ENCODE data around the gene TM7SF2.
A peak's percentile ranks its signal among the peaks of the same experiment; 100 is the strongest.

TM7SF2 gene

GRCh38 chr11:65150509-65151299 is 39.0 kb downstream of the TM7SF2 start:
- H3K4me1 ChIP-seq (ENCODE audit: control insufficient read depth in 1 of 2, insufficient read depth in 2 of 2, low read length in 2 of 2): peaks cover 0 to 7% of the 10 kb centered on the region in 2 donors
- no peaks in the 10 kb centered on the region for H3K9me3 ChIP-seq (ENCODE audit: control insufficient read depth in 1 of 2, low read length in 2 of 2)
- H3K27me3 ChIP-seq (ENCODE audit: low read depth, low read length): no peaks in the 10 kb centered on the region
- H3K27ac ChIP-seq (ENCODE audit: low read length): peak overlapping the region; percentile 49
- H3K4me3 ChIP-seq (ENCODE audit: low read depth in 1 of 2, low read length in 2 of 2): no peak overlapping the region
- no peaks in the 10 kb centered on the region for H3K36me3 ChIP-seq (ENCODE audit: control insufficient read depth in 1 of 2, insufficient read depth in 2 of 2, low read length in 2 of 2)

- H3K27ac ChIP-seq (ENCODE audit: low read length): peak overlapping the region; percentile 49
Observed at GRCh38 chr11:65151331-65151899, 39.7 kb downstream of the TM7SF2 start.

GRCh38 chr11:65152122-65152521 is 40.5 kb downstream of the TM7SF2 start:
- Histone ChIP-seq H3K36me3 (ENCODE audit: control insufficient read depth in 1 of 2, insufficient read depth in 2 of 2, low read length in 2 of 2) (no peaks in the 10 kb centered on the region), H3K9me3 (ENCODE audit: control insufficient read depth in 1 of 2, low read length in 2 of 2) (no peaks in the 10 kb centered on the region), H3K4me3 (ENCODE audit: low read depth in 1 of 2, low read length in 2 of 2) (no peak overlapping the region), H3K27me3 (ENCODE audit: low read depth, low read length) (no peaks in the 10 kb centered on the region), H3K27ac (ENCODE audit: low read length) (no peak overlapping the region), H3K4me1 (ENCODE audit: control insufficient read depth in 1 of 2, insufficient read depth in 2 of 2, low read length in 2 of 2) (peaks cover 0 to 7% of the 10 kb centered on the region in 2 donors)

More at GRCh38 chr11:65151331-65151899, 39.7 kb downstream of the TM7SF2 start:
- Histone ChIP-seq H3K27me3 (ENCODE audit: low read depth, low read length) (no peaks in the 10 kb centered on the region), H3K4me1 (ENCODE audit: control insufficient read depth in 1 of 2, insufficient read depth in 2 of 2, low read length in 2 of 2) (peaks cover 0 to 7% of the 10 kb centered on the region in 2 donors), H3K4me3 (ENCODE audit: low read depth in 1 of 2, low read length in 2 of 2) (no peak overlapping the region), H3K36me3 (ENCODE audit: control insufficient read depth in 1 of 2, insufficient read depth in 2 of 2, low read length in 2 of 2) (no peaks in the 10 kb centered on the region), H3K9me3 (ENCODE audit: control insufficient read depth in 1 of 2, low read length in 2 of 2) (no peaks in the 10 kb centered on the region)

- Histone ChIP-seq H3K36me3 (ENCODE audit: control insufficient read depth in 1 of 2, insufficient read depth in 2 of 2, low read length in 2 of 2) (no peaks in the 10 kb centered on the region), H3K27ac (ENCODE audit: low read length) (no peak overlapping the region), H3K27me3 (ENCODE audit: low read depth, low read length) (no peaks in the 10 kb centered on the region), H3K4me1 (ENCODE audit: control insufficient read depth in 1 of 2, insufficient read depth in 2 of 2, low read length in 2 of 2) (no peaks in the 10 kb centered on the region), H3K9me3 (ENCODE audit: control insufficient read depth in 1 of 2, low read length in 2 of 2) (no peaks in the 10 kb centered on the region), H3K4me3 (ENCODE audit: low read depth in 1 of 2, low read length in 2 of 2) (no peak overlapping the region)
Observed at GRCh38 chr11:65156256-65156655, 44.6 kb downstream of the TM7SF2 start.

- Histone ChIP-seq H3K27me3 (ENCODE audit: low read depth, low read length) (no peaks in the 10 kb centered on the region), H3K4me3 (ENCODE audit: low read depth in 1 of 2, low read length in 2 of 2) (no peak overlapping the region), H3K27ac (ENCODE audit: low read length) (no peak overlapping the region), H3K4me1 (ENCODE audit: control insufficient read depth in 1 of 2, insufficient read depth in 2 of 2, low read length in 2 of 2) (no peaks in the 10 kb centered on the region), H3K9me3 (ENCODE audit: control insufficient read depth in 1 of 2, low read length in 2 of 2) (no peaks in the 10 kb centered on the region), H3K36me3 (ENCODE audit: control insufficient read depth in 1 of 2, insufficient read depth in 2 of 2, low read length in 2 of 2) (no peaks in the 10 kb centered on the region)
Observed at GRCh38 chr11:65156926-65157325, 45.3 kb downstream of the TM7SF2 start.

- Histone ChIP-seq H3K9me3 (ENCODE audit: control insufficient read depth in 1 of 2, low read length in 2 of 2) (no peaks in the 10 kb centered on the region), H3K27me3 (ENCODE audit: low read depth, low read length) (no peaks in the 10 kb centered on the region), H3K36me3 (ENCODE audit: control insufficient read depth in 1 of 2, insufficient read depth in 2 of 2, low read length in 2 of 2) (no peaks in the 10 kb centered on the region), H3K4me1 (ENCODE audit: control insufficient read depth in 1 of 2, insufficient read depth in 2 of 2, low read length in 2 of 2) (no peaks in the 10 kb centered on the region), H3K27ac (ENCODE audit: low read length) (no peak overlapping the region), H3K4me3 (ENCODE audit: low read depth in 1 of 2, low read length in 2 of 2) (no peak overlapping the region)
Observed at GRCh38 chr11:65157336-65157735, 45.7 kb downstream of the TM7SF2 start.

GRCh38 chr11:65159012-65159411 is 47.3 kb downstream of the TM7SF2 start:
- Histone ChIP-seq H3K27ac (ENCODE audit: low read length) (no peak overlapping the region), H3K4me1 (ENCODE audit: control insufficient read depth in 1 of 2, insufficient read depth in 2 of 2, low read length in 2 of 2) (no peaks in the 10 kb centered on the region), H3K36me3 (ENCODE audit: control insufficient read depth in 1 of 2, insufficient read depth in 2 of 2, low read length in 2 of 2) (no peaks in the 10 kb centered on the region), H3K4me3 (ENCODE audit: low read depth in 1 of 2, low read length in 2 of 2) (no peak overlapping the region), H3K27me3 (ENCODE audit: low read depth, low read length) (no peaks in the 10 kb centered on the region), H3K9me3 (ENCODE audit: control insufficient read depth in 1 of 2, low read length in 2 of 2) (no peaks in the 10 kb centered on the region)

GRCh38 chr11:65160643-65161042 is 49.0 kb downstream of the TM7SF2 start:
- Histone ChIP-seq H3K27ac (ENCODE audit: low read length) (no peak overlapping the region), H3K4me1 (ENCODE audit: control insufficient read depth in 1 of 2, insufficient read depth in 2 of 2, low read length in 2 of 2) (no peaks in the 10 kb centered on the region)

GRCh38 chr11:65163684-65164083 is 52.0 kb downstream of the TM7SF2 start:
- no peak overlapping the region for H3K27ac ChIP-seq (ENCODE audit: low read length)
- H3K9me3 ChIP-seq (ENCODE audit: control insufficient read depth in 1 of 2, low read length in 2 of 2): no peaks in the 10 kb centered on the region
- no peaks in the 10 kb centered on the region for H3K27me3 ChIP-seq (ENCODE audit: low read depth, low read length)
- no peaks in the 10 kb centered on the region for H3K4me1 ChIP-seq (ENCODE audit: control insufficient read depth in 1 of 2, insufficient read depth in 2 of 2, low read length in 2 of 2)
- H3K4me3 ChIP-seq (ENCODE audit: low read depth in 1 of 2, low read length in 2 of 2): no peak overlapping the region
- no peaks in the 10 kb centered on the region for H3K36me3 ChIP-seq (ENCODE audit: control insufficient read depth in 1 of 2, insufficient read depth in 2 of 2, low read length in 2 of 2)

More at GRCh38 chr11:65160643-65161042, 49.0 kb downstream of the TM7SF2 start:
- no peaks in the 10 kb centered on the region for H3K36me3 ChIP-seq (ENCODE audit: control insufficient read depth in 1 of 2, insufficient read depth in 2 of 2, low read length in 2 of 2)
- H3K4me3 ChIP-seq (ENCODE audit: low read depth in 1 of 2, low read length in 2 of 2): no peak overlapping the region
- H3K27me3 ChIP-seq (ENCODE audit: low read depth, low read length): no peaks in the 10 kb centered on the region
- H3K9me3 ChIP-seq (ENCODE audit: control insufficient read depth in 1 of 2, low read length in 2 of 2): no peaks in the 10 kb centered on the region
